ENCODE data around the gene ANXA11. TPM values are rescaled to one million over a fixed set of nuclear protein-coding genes. Genes with fewer than 3 reads are reported as not detected.

The ANXA11 gene
- total RNA-seq, 2 experiments from 2014 or later = 93.9 to 164 TPM

DNA sequence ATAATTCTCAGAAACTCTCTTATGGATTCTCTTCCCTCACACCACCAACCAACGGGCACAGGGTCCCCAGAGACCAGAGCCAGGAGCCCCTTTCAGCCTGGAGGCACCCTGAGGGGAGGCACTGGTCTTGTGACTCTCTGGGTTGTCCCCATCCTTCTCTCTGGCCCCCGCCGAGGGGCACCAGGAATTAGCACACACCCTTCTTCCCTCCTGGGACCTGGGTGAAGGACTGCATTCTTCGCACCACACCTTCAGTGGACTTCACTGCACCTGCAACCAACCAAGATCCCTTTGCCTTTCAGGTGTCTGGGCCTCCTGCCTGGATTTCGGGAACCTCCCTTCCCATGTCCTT lies 50.7 kb downstream of the ANXA11 start:
- no peak overlapping the region for H3K4me3 ChIP-seq (ENCODE audit: low read depth, low read length, poor library complexity, severe bottlenecking)
- no peak overlapping the region for H3K4me2 ChIP-seq (ENCODE audit: low read length)
- ChIA-PET CTCF (ENCODE audit: unreplicated experiment) (no interaction called here), POLR2A (interaction anchor here (1.0 kb wide), 1 partner anchor 51 kb away, joined by 3 read pairs; no protein-coding TSS in a partner anchor)
- no peaks in the 10 kb centered on the region for H3K9me2 ChIP-seq (ENCODE audit: insufficient read depth, low read length)
- no peak overlapping the region for H2AFZ ChIP-seq (ENCODE audit: low read length)
- no peaks in the 10 kb centered on the region for H3K4me1 ChIP-seq (ENCODE audit: insufficient read depth, low read length, poor library complexity, severe bottlenecking)
- TF ChIP-seq, protein P1, sequence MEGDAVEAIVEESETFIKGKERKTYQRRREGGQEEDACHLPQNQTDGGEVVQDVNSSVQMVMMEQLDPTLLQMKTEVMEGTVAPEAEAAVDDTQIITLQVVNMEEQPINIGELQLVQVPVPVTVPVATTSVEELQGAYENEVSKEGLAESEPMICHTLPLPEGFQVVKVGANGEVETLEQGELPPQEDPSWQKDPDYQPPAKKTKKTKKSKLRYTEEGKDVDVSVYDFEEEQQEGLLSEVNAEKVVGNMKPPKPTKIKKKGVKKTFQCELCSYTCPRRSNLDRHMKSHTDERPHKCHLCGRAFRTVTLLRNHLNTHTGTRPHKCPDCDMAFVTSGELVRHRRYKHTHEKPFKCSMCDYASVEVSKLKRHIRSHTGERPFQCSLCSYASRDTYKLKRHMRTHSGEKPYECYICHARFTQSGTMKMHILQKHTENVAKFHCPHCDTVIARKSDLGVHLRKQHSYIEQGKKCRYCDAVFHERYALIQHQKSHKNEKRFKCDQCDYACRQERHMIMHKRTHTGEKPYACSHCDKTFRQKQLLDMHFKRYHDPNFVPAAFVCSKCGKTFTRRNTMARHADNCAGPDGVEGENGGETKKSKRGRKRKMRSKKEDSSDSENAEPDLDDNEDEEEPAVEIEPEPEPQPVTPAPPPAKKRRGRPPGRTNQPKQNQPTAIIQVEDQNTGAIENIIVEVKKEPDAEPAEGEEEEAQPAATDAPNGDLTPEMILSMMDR (conservative IDR thresholded peaks at IDR 0.05; ENCODE audit: low read length) = no peak
- TF ChIP-seq EZH2phosphoT487 (IDR thresholded peaks at IDR 0.05; ENCODE audit: borderline replicate concordance, low read depth, low read length) = no peak
- no peaks in the 10 kb centered on the region for H3K79me2 ChIP-seq (ENCODE audit: insufficient read depth, low read depth, low read length)
- DNase-seq (ENCODE audit: low spot score) = no peak
- H3K9me3 ChIP-seq (ENCODE audit: low read length) = no peaks in the 10 kb centered on the region; the same call in 1 of the 2 replicates
- no peaks in the 10 kb centered on the region for H4K20me1 ChIP-seq (ENCODE audit: insufficient read depth, low read length)
- peaks cover 82% of the 10 kb centered on the region for H3K36me3 ChIP-seq (ENCODE audit: insufficient read depth, low read length)
- BruUV-seq (replicated peaks) = no TSS peak
- intact Hi-C loops (cut with micrococcal nuclease; ENCODE audit: unreplicated experiment) = no loop called here
- H3K27ac ChIP-seq (ENCODE audit: low read depth, low read length, poor library complexity, severe bottlenecking) = no peak overlapping the region

DNA sequence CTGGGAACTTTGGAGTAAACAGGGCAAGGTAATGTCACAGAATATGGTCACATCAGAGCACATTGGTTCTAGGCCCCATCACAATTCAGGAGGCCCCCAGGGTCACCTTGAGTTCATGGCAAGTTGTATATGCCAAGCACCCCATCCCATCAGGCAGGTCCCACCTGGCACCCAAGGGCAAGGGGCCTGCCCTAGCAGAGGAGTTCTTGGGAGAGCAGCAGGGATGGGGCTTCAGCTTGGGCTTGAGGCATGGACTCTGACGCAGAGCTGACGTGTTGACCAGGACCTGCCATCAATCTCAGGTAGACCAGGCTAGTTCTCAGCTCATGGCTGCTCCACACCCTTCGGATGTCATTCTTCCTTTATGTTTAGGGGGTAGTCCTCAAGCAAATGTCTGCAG lies 51.9 kb downstream of the ANXA11 start:
- H3K9me2 ChIP-seq (ENCODE audit: insufficient read depth, low read length) = no peaks in the 10 kb centered on the region
- CTCF ChIA-PET (ENCODE audit: unreplicated experiment) = no interaction called here
- no peak overlapping the region for H2AFZ ChIP-seq (ENCODE audit: low read length)
- H3K79me2 ChIP-seq (ENCODE audit: insufficient read depth, low read depth, low read length) = no peaks in the 10 kb centered on the region
- no peak overlapping the region for H3K27ac ChIP-seq (ENCODE audit: low read depth, low read length, poor library complexity, severe bottlenecking)
- H3K9me3 ChIP-seq (ENCODE audit: low read length) = no peaks in the 10 kb centered on the region; the same call in 1 of the 2 replicates
- no TSS peak for BruUV-seq (replicated peaks)
- no peak for DNase-seq (ENCODE audit: low spot score)
- H3K36me3 ChIP-seq (ENCODE audit: insufficient read depth, low read length) = peaks cover 82% of the 10 kb centered on the region
- H4K20me1 ChIP-seq (ENCODE audit: insufficient read depth, low read length) = no peaks in the 10 kb centered on the region
- no peak for TF ChIP-seq EZH2phosphoT487 (IDR thresholded peaks at IDR 0.05; ENCODE audit: borderline replicate concordance, low read depth, low read length)
- TF ChIP-seq, protein P1 (conservative IDR thresholded peaks at IDR 0.05; ENCODE audit: low read length) = no peak
- H3K4me3 ChIP-seq (ENCODE audit: low read depth, low read length, poor library complexity, severe bottlenecking) = no peak overlapping the region
- no peak overlapping the region for H3K4me2 ChIP-seq (ENCODE audit: low read length)
- POLR2A ChIA-PET = interaction anchor here (0.6 to 1.0 kb wide), 2 partner anchors 52 to 79 kb away, joined by 3 read pairs; no protein-coding TSS in a partner anchor
- no peaks in the 10 kb centered on the region for H3K4me1 ChIP-seq (ENCODE audit: insufficient read depth, low read length, poor library complexity, severe bottlenecking)
- intact Hi-C loops (cut with micrococcal nuclease; ENCODE audit: unreplicated experiment) = no loop called here

DNA sequence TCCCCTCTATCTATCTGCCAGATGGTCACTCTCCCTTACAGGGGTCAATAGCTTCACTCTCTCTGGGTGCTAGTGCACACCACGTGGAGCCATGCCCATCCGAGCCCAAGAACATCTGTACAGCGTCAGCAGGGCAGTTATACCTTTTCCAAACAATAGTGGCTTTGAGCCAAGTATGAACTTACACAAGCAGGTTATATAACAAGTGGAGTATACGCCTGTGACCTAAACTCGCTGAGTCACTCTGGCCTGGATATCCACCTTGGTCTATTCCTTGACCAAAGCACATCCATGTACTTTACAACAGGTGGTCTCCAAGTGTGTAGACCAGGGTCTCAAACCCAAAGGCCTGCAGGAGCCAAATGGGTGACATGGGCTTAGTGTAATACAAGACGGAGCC lies 52.5 kb downstream of the ANXA11 start:
- BruUV-seq (replicated peaks) = no TSS peak

More for the DNA sequence above, 52.5 kb downstream of the ANXA11 start:
- Histone ChIP-seq H3K9me2 (ENCODE audit: insufficient read depth, low read length) (no peaks in the 10 kb centered on the region), H3K4me2 (ENCODE audit: low read length) (no peak overlapping the region), H2AFZ (ENCODE audit: low read length) (no peak overlapping the region), H3K4me1 (ENCODE audit: insufficient read depth, low read length, poor library complexity, severe bottlenecking) (no peaks in the 10 kb centered on the region), H3K79me2 (ENCODE audit: insufficient read depth, low read depth, low read length) (no peaks in the 10 kb centered on the region), H3K4me3 (ENCODE audit: low read depth, low read length, poor library complexity, severe bottlenecking) (no peak overlapping the region), H3K9me3 (ENCODE audit: low read length) (no peaks in the 10 kb centered on the region; the same call in 1 of the 2 replicates), H3K27ac (ENCODE audit: low read depth, low read length, poor library complexity, severe bottlenecking) (no peak overlapping the region), H3K36me3 (ENCODE audit: insufficient read depth, low read length) (peaks cover 82% of the 10 kb centered on the region), H4K20me1 (ENCODE audit: insufficient read depth, low read length) (no peaks in the 10 kb centered on the region)
- intact Hi-C loops (cut with micrococcal nuclease; ENCODE audit: unreplicated experiment) = no loop called here
- no peak for DNase-seq (ENCODE audit: low spot score)
- ChIA-PET CTCF (ENCODE audit: unreplicated experiment) (no interaction called here), POLR2A (no interaction called here)
- TF ChIP-seq, protein P1 (conservative IDR thresholded peaks at IDR 0.05; ENCODE audit: low read length) = no peak
- TF ChIP-seq EZH2phosphoT487 (IDR thresholded peaks at IDR 0.05; ENCODE audit: borderline replicate concordance, low read depth, low read length) = no peak

Data from OCI-LY7 (cell line).